Loucy (cell line): ENCODE data around the gene C8G.

Source experiments
- H2AFZ ChIP-seq: fragments of 200-600 bp; sonication (generic); 2 replicates; pipeline ENCODE4 v1.6.0; 2016; ENCODE audit warnings: antibody characterized with exemption, mild to moderate bottlenecking, low read length, moderate library complexity
- H3F3A ChIP-seq: fragments of 200-600 bp; 2 replicates; pipeline ENCODE4 v1.6.0; 2016; ENCODE audit warnings: antibody characterized with exemption, low read depth, mild to moderate bottlenecking
- H3K27me3 ChIP-seq: fragments of 200-600 bp; sonication (generic); 2 replicates; pipeline ENCODE4 v1.6.1; 2014; ENCODE audit warnings: low read length, mild to moderate bottlenecking; ENCODE audit not compliant: insufficient read depth, poor library complexity, severe bottlenecking
- H3K36me3 ChIP-seq: fragments of 200-600 bp; sonication (generic); 2 replicates; pipeline ENCODE4 v1.6.1; 2016; ENCODE audit warnings: low read length; ENCODE audit not compliant: insufficient read depth
- H3K4me1 ChIP-seq: fragments of 200-600 bp; sonication (generic); 2 replicates; pipeline ENCODE4 v1.5.1; 2014; ENCODE audit warnings: low read length, mild to moderate bottlenecking; ENCODE audit not compliant: insufficient read depth, poor library complexity, severe bottlenecking
- H3K4me2 ChIP-seq: fragments of 200-600 bp; sonication (generic); 2 replicates; pipeline ENCODE4 v1.6.0; 2014; ENCODE audit warnings: antibody characterized with exemption, low read length, low read depth, mild to moderate bottlenecking; ENCODE audit not compliant: poor library complexity, severe bottlenecking
- H3K4me3 ChIP-seq: fragments of 200-600 bp; sonication (generic); 2 replicates; pipeline ENCODE4 v1.5.1; 2014; ENCODE audit warnings: low read length, mild to moderate bottlenecking, mixed read lengths; ENCODE audit not compliant: poor library complexity, severe bottlenecking
- H3K79me2 ChIP-seq: fragments of 200-600 bp; sonication (generic); 2 replicates; pipeline ENCODE4 v1.6.1; 2014; ENCODE audit warnings: low read length; ENCODE audit not compliant: insufficient read depth
- H3K9ac ChIP-seq: fragments of 200-600 bp; sonication (generic); 2 replicates; pipeline ENCODE4 v1.6.0; 2014; ENCODE audit warnings: mild to moderate bottlenecking, low read depth, low read length, moderate library complexity; ENCODE audit not compliant: poor library complexity, severe bottlenecking
- H3K9me2 ChIP-seq: fragments of 200-600 bp; sonication (generic); replicated peaks from 2 replicates; pipeline ENCODE4 v1.6.1; 2016; ENCODE audit warnings: low read depth, low read length, mixed read lengths
- H3K9me3 ChIP-seq: fragments of 200-600 bp; sonication (generic); 2 replicates; pipeline ENCODE4 v1.6.1; 2014; ENCODE audit warnings: mild to moderate bottlenecking, antibody characterized with exemption, low read length, low read depth; ENCODE audit not compliant: insufficient read depth
- H4K20me1 ChIP-seq: fragments of 200-600 bp; sonication (generic); 2 replicates; pipeline ENCODE4 v1.6.0; 2014; ENCODE audit warnings: antibody characterized with exemption, low read length, mild to moderate bottlenecking; ENCODE audit not compliant: insufficient read depth, poor library complexity, severe bottlenecking
- EZH2phosphoT487 ChIP-seq: fragments of 200-600 bp; IDR thresholded peaks from 2 replicates; pipeline ENCODE4 v1.6.1; 2018; ENCODE audit warnings: antibody characterized with exemption, mild to moderate bottlenecking, moderate library complexity, borderline replicate concordance
- TF ChIP-seq, protein P1 (sequence below): fragments of 200-600 bp; sonication (generic); conservative IDR thresholded peaks from 2 replicates; pipeline ENCODE4 v1.5.1; 2014; ENCODE audit warnings: mild to moderate bottlenecking, antibody characterized with exemption, low read length

C8G gene

GRCh38 chr9:136977649-136978072 lies 32.6 kb downstream of the C8G start:
- Histone ChIP-seq H3K4me2 (no peak overlapping the region), H3K9me3 (no peaks in the 10 kb centered on the region), H3K36me3 (no peaks in the 10 kb centered on the region), H3K4me1 (peaks cover 5% of the 10 kb centered on the region), H4K20me1 (no peaks in the 10 kb centered on the region), H3K9me2 (no peaks in the 10 kb centered on the region), H3K4me3 (no peak overlapping the region), H2AFZ (no peak overlapping the region), H3F3A (no peaks in the 10 kb centered on the region), H3K79me2 (no peaks in the 10 kb centered on the region), H3K27me3 (no peaks in the 10 kb centered on the region), H3K9ac (no peak overlapping the region)
- TF ChIP-seq, protein P1, sequence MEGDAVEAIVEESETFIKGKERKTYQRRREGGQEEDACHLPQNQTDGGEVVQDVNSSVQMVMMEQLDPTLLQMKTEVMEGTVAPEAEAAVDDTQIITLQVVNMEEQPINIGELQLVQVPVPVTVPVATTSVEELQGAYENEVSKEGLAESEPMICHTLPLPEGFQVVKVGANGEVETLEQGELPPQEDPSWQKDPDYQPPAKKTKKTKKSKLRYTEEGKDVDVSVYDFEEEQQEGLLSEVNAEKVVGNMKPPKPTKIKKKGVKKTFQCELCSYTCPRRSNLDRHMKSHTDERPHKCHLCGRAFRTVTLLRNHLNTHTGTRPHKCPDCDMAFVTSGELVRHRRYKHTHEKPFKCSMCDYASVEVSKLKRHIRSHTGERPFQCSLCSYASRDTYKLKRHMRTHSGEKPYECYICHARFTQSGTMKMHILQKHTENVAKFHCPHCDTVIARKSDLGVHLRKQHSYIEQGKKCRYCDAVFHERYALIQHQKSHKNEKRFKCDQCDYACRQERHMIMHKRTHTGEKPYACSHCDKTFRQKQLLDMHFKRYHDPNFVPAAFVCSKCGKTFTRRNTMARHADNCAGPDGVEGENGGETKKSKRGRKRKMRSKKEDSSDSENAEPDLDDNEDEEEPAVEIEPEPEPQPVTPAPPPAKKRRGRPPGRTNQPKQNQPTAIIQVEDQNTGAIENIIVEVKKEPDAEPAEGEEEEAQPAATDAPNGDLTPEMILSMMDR, result no peak
- no peak for TF ChIP-seq EZH2phosphoT487

DNA sequence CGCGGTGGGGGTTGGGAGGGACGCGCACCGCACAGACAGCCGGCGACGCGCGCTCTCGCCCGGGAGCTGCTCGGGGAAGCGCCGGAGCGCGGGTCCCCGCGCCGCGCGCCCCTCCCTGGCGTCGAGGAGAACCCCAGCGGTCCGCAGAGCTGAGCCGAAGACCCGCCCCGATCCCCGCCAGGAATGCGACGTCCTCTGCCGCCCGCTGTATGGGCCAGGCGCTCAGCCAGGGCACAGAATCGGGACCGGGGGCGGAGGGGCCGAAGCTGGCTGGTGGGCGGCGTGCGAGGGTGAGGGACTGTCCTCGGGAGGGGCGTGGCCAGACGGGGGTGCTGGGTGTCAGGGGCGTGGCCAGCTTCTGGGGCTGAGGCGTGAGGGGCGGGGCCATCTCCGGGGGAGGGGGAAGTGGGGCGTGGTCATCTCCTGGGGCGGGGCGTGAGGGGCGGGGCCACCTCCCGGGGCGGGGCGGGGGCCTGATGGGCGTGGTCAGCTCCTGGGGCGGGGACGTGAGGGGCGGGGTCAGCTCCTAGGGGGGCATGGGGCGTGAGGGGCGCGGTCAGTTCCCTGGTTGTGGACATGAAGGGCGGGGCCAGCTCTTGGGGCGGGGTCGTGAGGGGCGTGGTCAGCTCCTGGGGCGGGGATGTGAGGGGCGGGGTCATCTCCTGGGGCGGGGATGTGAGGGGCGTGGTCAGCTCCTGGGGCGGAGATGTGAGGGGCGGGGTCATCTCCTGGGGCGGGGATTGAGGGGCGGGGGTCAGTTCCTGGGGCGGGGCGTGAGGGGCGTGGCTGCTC lies 33.2 kb downstream of the C8G start:
- Histone ChIP-seq H3K4me2 (no peak overlapping the region), H4K20me1 (no peaks in the 10 kb centered on the region), H3F3A (no peaks in the 10 kb centered on the region), H3K9me3 (no peaks in the 10 kb centered on the region), H2AFZ (no peak overlapping the region), H3K36me3 (no peaks in the 10 kb centered on the region), H3K27me3 (no peaks in the 10 kb centered on the region), H3K9ac (no peak overlapping the region), H3K4me3 (no peak overlapping the region), H3K9me2 (no peaks in the 10 kb centered on the region), H3K4me1 (peaks cover 5% of the 10 kb centered on the region), H3K79me2 (no peaks in the 10 kb centered on the region)
- TF ChIP-seq EZH2phosphoT487, result no peak
- TF ChIP-seq, protein P1, result no peak

DNA sequence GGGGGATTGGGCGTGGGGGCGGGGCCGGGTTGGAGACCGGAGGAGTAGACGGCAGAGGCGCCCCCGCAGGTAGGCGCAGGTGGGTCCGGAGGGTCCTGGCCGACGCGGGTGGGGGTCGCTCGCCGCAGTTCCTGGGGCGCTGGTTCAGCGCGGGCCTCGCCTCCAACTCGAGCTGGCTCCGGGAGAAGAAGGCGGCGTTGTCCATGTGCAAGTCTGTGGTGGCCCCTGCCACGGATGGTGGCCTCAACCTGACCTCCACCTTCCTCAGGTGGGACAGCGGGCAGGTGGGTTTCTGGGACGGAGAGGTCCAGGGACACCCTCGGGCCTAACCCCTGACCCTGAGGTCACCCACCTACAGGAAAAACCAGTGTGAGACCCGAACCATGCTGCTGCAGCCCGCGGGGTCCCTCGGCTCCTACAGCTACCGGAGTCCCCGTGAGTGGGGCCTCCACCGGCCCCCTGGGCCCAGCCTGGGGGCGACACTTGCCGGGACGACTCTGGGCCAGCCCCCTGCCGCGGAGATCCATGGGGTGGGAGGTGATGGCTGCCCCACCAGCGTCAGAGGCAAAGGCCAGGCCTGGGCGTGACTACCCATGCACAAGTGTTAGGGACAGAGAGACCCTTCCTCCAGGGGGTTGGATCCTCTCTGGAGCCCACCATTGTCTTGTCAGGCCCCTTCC lies 34.0 kb downstream of the C8G start:
- Histone ChIP-seq H3K9me3 (no peaks in the 10 kb centered on the region), H3K9me2 (no peaks in the 10 kb centered on the region), H3K79me2 (no peaks in the 10 kb centered on the region), H3K4me1 (peaks cover 5% of the 10 kb centered on the region), H3K9ac (no peak overlapping the region), H3F3A (no peaks in the 10 kb centered on the region), H3K27me3 (no peaks in the 10 kb centered on the region), H3K36me3 (no peaks in the 10 kb centered on the region), H4K20me1 (no peaks in the 10 kb centered on the region), H2AFZ (no peak overlapping the region), H3K4me2 (no peak overlapping the region), H3K4me3 (no peak overlapping the region)
- TF ChIP-seq, protein P1, result no peak
- TF ChIP-seq EZH2phosphoT487, result no peak
